Lung (tissue), 12 donors: Measurements from ENCODE around the gene GIT1. TPM values are rescaled to one million over a fixed set of nuclear protein-coding genes. Genes with fewer than 3 reads are reported as not detected.
A peak's percentile ranks its signal among the peaks of the same experiment; 100 is the strongest.

Source experiments
- ATAC-seq: fragments of 200-7000 bp; cut with Tn5 transposase; one replicate; pipeline ENCODE4 v1.9.1; 2020; ENCODE audit warnings: moderate number of reproducible peaks; ENCODE audit not compliant: insufficient read depth, low FRiP score
- DNase-seq, 3 donors: peaks; one replicate each; pipeline ENCODE4 v3.0.0-alpha.2; 2013 to 2017
- H3K27ac ChIP-seq, 2 donors: one replicate each; pipeline ENCODE4 v1.5.1; 2013; ENCODE audit warnings: mild to moderate bottlenecking in 2 of 2, moderate library complexity in 2 of 2, control low read depth in 1 of 2, inconsistent platforms in 1 of 2, low read depth in 1 of 2, low read length in 1 of 2
- H3K27me3 ChIP-seq, 3 donors: one replicate each; pipeline ENCODE4 v1.5.1; 2013; ENCODE audit warnings: low read length in 2 of 3; ENCODE audit not compliant: control insufficient read depth in 3 of 3, insufficient read depth in 3 of 3
- H3K36me3 ChIP-seq, 4 donors: one replicate each; pipeline ENCODE4 v1.5.1; 2013; ENCODE audit warnings: low read length in 4 of 4, mild to moderate bottlenecking in 1 of 4, moderate library complexity in 1 of 4; ENCODE audit not compliant: control insufficient read depth in 4 of 4, insufficient read depth in 4 of 4
- H3K4me1 ChIP-seq, 5 donors: one replicate each; pipeline ENCODE4 v1.5.1; 2013; ENCODE audit warnings: low read length in 5 of 5, mild to moderate bottlenecking in 2 of 5, moderate library complexity in 1 of 5; ENCODE audit not compliant: control insufficient read depth in 5 of 5, insufficient read depth in 5 of 5
- H3K4me3 ChIP-seq: one replicate; pipeline ENCODE4 v1.5.1; 2013; ENCODE audit warnings: mild to moderate bottlenecking, control low read depth, moderate library complexity
- H3K9ac ChIP-seq, 2 donors: one replicate each; pipeline ENCODE4 v1.5.1; 2013; ENCODE audit warnings: low read length in 2 of 2, control low read depth in 1 of 2; ENCODE audit not compliant: insufficient read depth in 1 of 2
- H3K9me3 ChIP-seq, 4 donors: one replicate each; pipeline ENCODE4 v1.5.1; 2013; ENCODE audit warnings: low read length in 3 of 4, mild to moderate bottlenecking in 1 of 4, moderate library complexity in 1 of 4; ENCODE audit not compliant: control insufficient read depth in 4 of 4, insufficient read depth in 3 of 4
- CTCF ChIP-seq: IDR thresholded peaks from 2 replicates; pipeline ENCODE4 v1.5.1; 2012; ENCODE audit warnings: mild to moderate bottlenecking; ENCODE audit errors: control extremely low read depth, extremely low read depth
- WGBS, 2 donors: extraction: QIAGEN DNeasy Blood & Tissue Kit; methylation state at CpG; one replicate each; pipeline ENCODE4 v1.1.7; 2013; 5-methylcytosine and 5-hydroxymethylcytosine counted together
- polyA plus RNA-seq, 2 donors: library from polyadenylated mRNA; stranded (reverse); fragments of 200-250 nt; gene quantifications; one replicate each; pipeline ENCODE4 v1.2.1, GENCODE V29; 2013
- total RNA-seq, 2 donors: library from RNA; depleted of rRNA in 1 of 2; stranded (reverse); fragments of >200 nt in 1 of 2; gene quantifications; one replicate each; pipeline ENCODE4 v1.2.1, GENCODE V29; 2014 to 2021
- donor health status: control.
- donor health status: control.
- donor health status: Bipolar disorder and iron deficiency.
- donor health status: healthy.
- donor health status: DM: yes; HTN: yes; CAD: no.

Gene GIT1
- total and polyA plus RNA-seq, 4 donors, result 29.8 to 49.9 (median 41.2) TPM

GRCh38 chr17:29594519-29595090 lies 5.2 kb upstream of the GIT1 start:
- Histone ChIP-seq H3K36me3 (no peaks in the 10 kb centered on the region), H3K4me1 (peaks cover 10 to 59% (median 21%) of the 10 kb centered on the region in 5 donors), H3K27ac (no peak overlapping the region), H3K27me3 (no peaks in the 10 kb centered on the region), H3K9ac (no peak overlapping the region), H3K9me3 (no peaks in the 10 kb centered on the region), H3K4me3 (no peak overlapping the region)
- TF ChIP-seq CTCF, result no peak
- 88 to 91% methylated on average over 11 of the region's 11 CpGs for WGBS, 2 donors
- ATAC-seq, result no peak
- no peak for DNase-seq

DNA sequence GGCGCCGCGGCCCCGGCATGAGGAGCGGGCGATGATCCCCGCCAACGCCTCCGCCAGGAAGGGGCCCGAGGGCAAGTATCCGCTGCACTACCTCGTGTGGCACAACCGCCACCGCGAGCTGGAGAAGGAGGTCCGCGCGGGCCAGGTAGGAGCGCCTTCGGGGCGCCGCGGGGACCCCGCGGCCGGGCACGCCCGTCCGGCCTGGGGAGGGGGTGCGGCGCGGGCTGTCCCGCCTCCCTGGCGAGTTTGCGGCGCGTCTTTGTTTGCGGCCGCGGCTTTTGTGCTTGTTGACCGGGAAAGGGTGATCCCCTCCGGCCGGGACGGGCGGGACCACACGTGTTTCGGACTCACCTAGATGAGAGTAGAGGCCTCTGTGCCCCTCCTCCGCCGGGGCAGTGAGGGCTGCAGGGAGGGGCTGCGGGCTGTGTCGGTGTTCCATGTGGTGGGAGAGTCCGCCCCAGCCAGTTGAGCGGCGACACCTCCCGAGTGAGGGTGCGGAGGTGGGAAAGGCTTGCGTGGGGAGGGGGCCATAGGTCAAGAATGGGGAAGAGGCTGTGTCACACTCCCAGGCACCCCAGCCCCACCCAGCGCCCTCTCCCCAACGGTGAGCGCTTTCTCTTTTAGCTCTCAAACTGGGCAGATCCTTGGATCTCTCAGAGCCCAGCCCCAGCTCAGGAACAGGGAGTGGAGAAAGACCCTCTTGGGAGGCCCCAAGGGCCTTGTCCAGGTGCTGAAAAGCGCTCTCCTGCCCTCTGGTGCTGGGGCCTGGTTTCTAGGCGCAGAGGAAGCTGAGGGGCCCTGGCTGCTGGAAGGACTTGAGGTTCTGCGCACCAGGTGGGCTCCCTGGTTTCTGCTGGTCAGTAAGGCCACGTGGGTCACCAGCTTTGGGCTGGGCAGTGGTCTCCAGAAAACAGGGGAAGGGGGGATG lies 4.4 kb upstream of the GIT1 start:
- WGBS, 2 donors, result 6 to 7% methylated on average over 51 to 64 of the region's 64 CpGs
- DNase-seq, result peak in 2 of 3 donors; percentile 37 to 45
- H3K27ac ChIP-seq, result no peak overlapping the region
- H3K4me3 ChIP-seq, result peak overlapping the region; percentile 63
- no peaks in the 10 kb centered on the region for H3K9me3 ChIP-seq
- no peaks in the 10 kb centered on the region for H3K27me3 ChIP-seq
- peaks cover 10 to 59% (median 22%) of the 10 kb centered on the region in 5 donors for H3K4me1 ChIP-seq
- no peaks in the 10 kb centered on the region for H3K36me3 ChIP-seq
- no peak overlapping the region for H3K9ac ChIP-seq
- TF ChIP-seq CTCF, result no peak
- no peak for ATAC-seq

DNA sequence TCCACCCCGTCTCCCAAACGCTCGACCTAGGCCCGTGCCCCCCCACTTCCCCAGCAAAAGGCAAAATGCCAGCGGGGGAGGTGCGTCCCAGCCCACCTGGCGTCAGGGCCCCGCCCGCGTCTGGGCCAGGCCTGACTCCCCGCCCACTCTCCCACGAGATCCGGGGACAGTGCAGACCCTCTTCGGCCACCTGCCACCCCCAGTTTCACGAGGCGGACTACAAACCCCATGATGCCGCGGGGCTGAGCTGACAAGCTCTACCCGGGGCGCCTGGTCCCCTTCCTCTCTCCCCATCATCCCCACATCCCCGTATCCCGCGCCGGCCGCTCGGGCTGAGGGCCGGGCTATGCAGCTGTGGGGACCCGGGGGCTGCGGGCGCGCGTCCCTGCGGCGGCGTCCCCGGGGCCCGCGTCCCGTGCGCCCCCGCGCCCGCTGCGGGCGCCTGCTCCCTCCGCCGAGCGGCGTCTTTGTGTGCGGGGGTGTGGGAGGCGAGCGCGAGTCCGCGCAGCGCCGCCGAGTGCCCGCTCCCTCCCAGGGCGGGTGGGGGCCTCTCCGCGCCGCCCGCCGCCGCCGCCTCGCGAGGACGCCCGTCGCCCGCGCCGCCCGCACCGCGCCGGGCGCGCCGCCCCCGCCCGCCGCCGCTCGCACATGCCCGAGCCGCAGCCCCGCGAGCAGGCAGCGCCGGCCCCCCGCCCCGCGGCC lies 3.6 kb upstream of the GIT1 start, which contains the start of gene ANKRD13B:
Gene ANKRD13B, plus strand, starts transcription at position 283 of the 702 bp plus-strand sequence. CDS start 490 bp downstream, outside the sequence.
- TF ChIP-seq CTCF, result no peak
- no peak within 1 kb of the TSS for H3K9ac ChIP-seq
- peak within 1 kb of the TSS; percentile 77 for H3K4me3 ChIP-seq
- H3K27me3 ChIP-seq, result no peaks in the 10 kb centered on the region
- H3K36me3 ChIP-seq, result no peaks in the 10 kb centered on the region
- peak in 2 of 3 donors; percentile 45 to 61 for DNase-seq
- no peaks in the 10 kb centered on the region for H3K9me3 ChIP-seq
- H3K27ac ChIP-seq, result peak within 1 kb of the TSS in 1 of 2 donors; percentile 4
- H3K4me1 ChIP-seq, result peaks cover 10 to 67% (median 25%) of the 10 kb centered on the region in 5 donors
- no peak for ATAC-seq
- 0 to 1% methylated on average over 41 to 96 of the region's 96 CpGs for WGBS, 2 donors
